ENCODE results near the gene NR2E3. TPM values are rescaled to one million over a fixed set of nuclear protein-coding genes. Genes with fewer than 3 reads are reported as not detected.

The NR2E3 gene
- total and polyA plus RNA-seq, 4 donors = 0.17 to 0.18 TPM; not detected in 2

DNA sequence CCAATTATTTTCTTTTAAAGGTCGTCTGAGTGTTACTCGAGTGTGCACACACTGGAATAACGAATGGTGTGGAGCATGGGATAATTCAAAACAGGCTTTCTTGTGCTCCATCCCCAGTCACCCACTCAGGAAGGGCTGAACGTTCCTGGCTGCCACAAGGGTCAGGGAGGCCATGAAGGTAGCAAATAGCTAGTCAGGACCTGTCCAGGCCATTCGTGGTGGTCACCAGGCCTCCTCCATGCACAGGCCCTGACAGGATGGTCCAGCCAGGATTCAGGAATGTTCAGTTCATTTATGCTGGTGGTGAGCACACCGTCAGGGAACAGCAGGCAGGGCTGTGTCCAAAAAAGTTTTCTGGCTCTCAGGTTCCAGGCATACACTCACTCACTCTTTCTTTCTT, 11.7 kb upstream of the NR2E3 start:
- H3K9ac ChIP-seq (ENCODE audit: low read depth in 1 of 2, low read length in 2 of 2) = no peak overlapping the region
- no peak overlapping the region for H3K27ac ChIP-seq (ENCODE audit: low read depth in 1 of 2, low read length in 2 of 2)
- H3K4me1 ChIP-seq (ENCODE audit: control insufficient read depth in 4 of 4, insufficient read depth in 4 of 4, low read length in 3 of 4) = no peaks in the 10 kb centered on the region
- DNase-seq (ENCODE audit: low spot score) = no peak
- no peaks in the 10 kb centered on the region for H3K27me3 ChIP-seq (ENCODE audit: control insufficient read depth in 4 of 4, insufficient read depth in 4 of 4, low read length in 3 of 4)
- no peaks in the 10 kb centered on the region for H3K9me3 ChIP-seq (ENCODE audit: control insufficient read depth in 4 of 4, low read length in 3 of 4)
- H3K36me3 ChIP-seq (ENCODE audit: control insufficient read depth in 4 of 4, insufficient read depth in 3 of 4, low read depth in 1 of 4, low read length in 3 of 4) = no peaks in the 10 kb centered on the region
- 76% methylated on average over 6 of the region's 6 CpGs for WGBS
- no peak overlapping the region for H3K4me3 ChIP-seq (ENCODE audit: low read depth in 1 of 3, low read length in 3 of 3)
- no peak for TF ChIP-seq TAF1 (conservative IDR thresholded peaks at IDR 0.05)
- no peak for TF ChIP-seq FOXA2 (IDR thresholded peaks at IDR 0.05)
- TF ChIP-seq, protein P1, sequence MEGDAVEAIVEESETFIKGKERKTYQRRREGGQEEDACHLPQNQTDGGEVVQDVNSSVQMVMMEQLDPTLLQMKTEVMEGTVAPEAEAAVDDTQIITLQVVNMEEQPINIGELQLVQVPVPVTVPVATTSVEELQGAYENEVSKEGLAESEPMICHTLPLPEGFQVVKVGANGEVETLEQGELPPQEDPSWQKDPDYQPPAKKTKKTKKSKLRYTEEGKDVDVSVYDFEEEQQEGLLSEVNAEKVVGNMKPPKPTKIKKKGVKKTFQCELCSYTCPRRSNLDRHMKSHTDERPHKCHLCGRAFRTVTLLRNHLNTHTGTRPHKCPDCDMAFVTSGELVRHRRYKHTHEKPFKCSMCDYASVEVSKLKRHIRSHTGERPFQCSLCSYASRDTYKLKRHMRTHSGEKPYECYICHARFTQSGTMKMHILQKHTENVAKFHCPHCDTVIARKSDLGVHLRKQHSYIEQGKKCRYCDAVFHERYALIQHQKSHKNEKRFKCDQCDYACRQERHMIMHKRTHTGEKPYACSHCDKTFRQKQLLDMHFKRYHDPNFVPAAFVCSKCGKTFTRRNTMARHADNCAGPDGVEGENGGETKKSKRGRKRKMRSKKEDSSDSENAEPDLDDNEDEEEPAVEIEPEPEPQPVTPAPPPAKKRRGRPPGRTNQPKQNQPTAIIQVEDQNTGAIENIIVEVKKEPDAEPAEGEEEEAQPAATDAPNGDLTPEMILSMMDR (IDR thresholded peaks at IDR 0.05; ENCODE audit: low read depth, low read length, missing input control) = no peak
- TF ChIP-seq, protein P2, sequence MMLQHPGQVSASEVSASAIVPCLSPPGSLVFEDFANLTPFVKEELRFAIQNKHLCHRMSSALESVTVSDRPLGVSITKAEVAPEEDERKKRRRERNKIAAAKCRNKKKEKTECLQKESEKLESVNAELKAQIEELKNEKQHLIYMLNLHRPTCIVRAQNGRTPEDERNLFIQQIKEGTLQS (IDR thresholded peaks at IDR 0.05) = no peak

DNA sequence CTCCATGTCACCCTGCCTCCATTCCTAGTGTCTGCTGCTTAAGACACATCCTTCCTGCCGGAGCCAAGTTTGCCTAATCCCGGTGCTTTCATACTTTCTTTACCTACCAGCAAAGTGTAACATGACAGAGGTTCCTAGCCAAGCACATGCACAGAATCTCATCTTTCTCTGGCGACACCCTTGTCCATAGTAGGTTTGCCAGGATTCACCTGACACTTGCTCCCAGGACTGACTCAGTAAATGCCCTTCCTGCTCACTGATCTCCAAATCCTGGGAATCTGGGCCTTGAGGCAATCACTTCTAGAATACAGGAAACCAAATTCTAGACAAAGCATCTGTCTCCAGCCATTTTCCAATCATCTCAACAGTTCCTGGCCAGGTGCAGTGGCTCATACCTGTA, 10.2 kb upstream of the NR2E3 start:
- Histone ChIP-seq H3K27ac (ENCODE audit: low read depth in 1 of 2, low read length in 2 of 2) (no peak overlapping the region), H3K36me3 (ENCODE audit: control insufficient read depth in 4 of 4, insufficient read depth in 3 of 4, low read depth in 1 of 4, low read length in 3 of 4) (no peaks in the 10 kb centered on the region), H3K9me3 (ENCODE audit: control insufficient read depth in 4 of 4, low read length in 3 of 4) (no peaks in the 10 kb centered on the region), H3K9ac (ENCODE audit: low read depth in 1 of 2, low read length in 2 of 2) (no peak overlapping the region), H3K4me1 (ENCODE audit: control insufficient read depth in 4 of 4, insufficient read depth in 4 of 4, low read length in 3 of 4) (no peaks in the 10 kb centered on the region), H3K27me3 (ENCODE audit: control insufficient read depth in 4 of 4, insufficient read depth in 4 of 4, low read length in 3 of 4) (no peaks in the 10 kb centered on the region), H3K4me3 (ENCODE audit: low read depth in 1 of 3, low read length in 3 of 3) (no peak overlapping the region)
- 92% methylated on average over 3 of the region's 3 CpGs for WGBS
- TF ChIP-seq, protein P3, sequence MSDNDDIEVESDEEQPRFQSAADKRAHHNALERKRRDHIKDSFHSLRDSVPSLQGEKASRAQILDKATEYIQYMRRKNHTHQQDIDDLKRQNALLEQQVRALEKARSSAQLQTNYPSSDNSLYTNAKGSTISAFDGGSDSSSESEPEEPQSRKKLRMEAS (IDR thresholded peaks at IDR 0.05) = no peak
- TF ChIP-seq EGR1 (IDR thresholded peaks at IDR 0.05; ENCODE audit: low read depth in 2 of 2) (no peak), RAD21 (IDR thresholded peaks at IDR 0.05) (no peak), HNF4A (conservative IDR thresholded peaks at IDR 0.05) (no peak), FOXA2 (IDR thresholded peaks at IDR 0.05) (no peak), RXRA (IDR thresholded peaks at IDR 0.05) (no peak)
- TF ChIP-seq, protein P2 (IDR thresholded peaks at IDR 0.05) = no peak
- TF ChIP-seq, protein P4, sequence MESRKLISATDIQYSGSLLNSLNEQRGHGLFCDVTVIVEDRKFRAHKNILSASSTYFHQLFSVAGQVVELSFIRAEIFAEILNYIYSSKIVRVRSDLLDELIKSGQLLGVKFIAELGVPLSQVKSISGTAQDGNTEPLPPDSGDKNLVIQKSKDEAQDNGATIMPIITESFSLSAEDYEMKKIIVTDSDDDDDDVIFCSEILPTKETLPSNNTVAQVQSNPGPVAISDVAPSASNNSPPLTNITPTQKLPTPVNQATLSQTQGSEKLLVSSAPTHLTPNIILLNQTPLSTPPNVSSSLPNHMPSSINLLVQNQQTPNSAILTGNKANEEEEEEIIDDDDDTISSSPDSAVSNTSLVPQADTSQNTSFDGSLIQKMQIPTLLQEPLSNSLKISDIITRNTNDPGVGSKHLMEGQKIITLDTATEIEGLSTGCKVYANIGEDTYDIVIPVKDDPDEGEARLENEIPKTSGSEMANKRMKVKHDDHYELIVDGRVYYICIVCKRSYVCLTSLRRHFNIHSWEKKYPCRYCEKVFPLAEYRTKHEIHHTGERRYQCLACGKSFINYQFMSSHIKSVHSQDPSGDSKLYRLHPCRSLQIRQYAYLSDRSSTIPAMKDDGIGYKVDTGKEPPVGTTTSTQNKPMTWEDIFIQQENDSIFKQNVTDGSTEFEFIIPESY (IDR thresholded peaks at IDR 0.05) = no peak
- no peak for DNase-seq (ENCODE audit: low spot score)

DNA sequence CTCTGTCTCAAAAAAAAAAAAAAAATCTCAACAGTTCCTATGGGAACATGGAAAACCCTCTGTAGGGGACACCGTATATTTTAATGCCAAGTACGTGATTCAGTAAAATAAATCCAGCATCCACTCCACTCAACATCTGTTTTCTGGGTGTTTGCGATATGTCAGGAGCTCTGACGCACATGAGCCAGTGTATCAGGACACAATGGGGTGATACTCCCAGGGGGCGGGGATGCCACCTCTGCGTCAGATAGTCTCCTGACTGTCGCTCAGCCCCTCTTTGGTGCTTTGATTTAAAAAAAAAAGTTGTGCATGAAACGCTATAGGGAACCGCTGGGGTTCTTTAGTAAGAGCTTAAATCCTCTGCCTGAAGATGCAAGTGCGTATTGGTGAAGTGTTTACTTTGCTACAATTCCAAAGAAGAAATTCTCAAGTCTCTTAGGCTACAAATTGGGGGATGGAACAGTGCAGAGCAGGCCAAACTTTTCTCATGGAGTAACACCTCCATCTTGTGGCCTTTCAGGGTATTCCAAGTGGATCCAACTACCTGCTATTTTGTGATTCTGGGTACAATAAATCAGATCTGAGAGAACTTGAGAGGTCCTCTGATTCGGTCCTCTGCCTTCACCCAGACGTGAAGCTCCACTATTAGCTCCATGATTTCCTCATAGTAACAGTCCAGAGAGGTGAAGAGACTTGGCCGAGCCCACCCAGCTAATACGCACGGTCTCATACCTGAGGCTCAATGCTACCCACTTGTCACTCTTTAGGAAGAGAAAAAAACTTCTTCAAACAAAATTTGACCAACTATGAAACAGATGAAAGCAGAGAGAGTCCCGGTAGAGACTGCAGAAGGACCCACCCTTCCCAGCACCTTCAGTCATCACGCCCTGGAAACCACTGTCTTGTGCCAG, 9.3 kb upstream of the NR2E3 start:
- Histone ChIP-seq H3K27me3 (ENCODE audit: control insufficient read depth in 4 of 4, insufficient read depth in 4 of 4, low read length in 3 of 4) (no peaks in the 10 kb centered on the region), H3K4me3 (ENCODE audit: low read depth in 1 of 3, low read length in 3 of 3) (no peak overlapping the region), H3K9me3 (ENCODE audit: control insufficient read depth in 4 of 4, low read length in 3 of 4) (no peaks in the 10 kb centered on the region), H3K36me3 (ENCODE audit: control insufficient read depth in 4 of 4, insufficient read depth in 3 of 4, low read depth in 1 of 4, low read length in 3 of 4) (no peaks in the 10 kb centered on the region), H3K27ac (ENCODE audit: low read depth in 1 of 2, low read length in 2 of 2) (no peak overlapping the region), H3K9ac (ENCODE audit: low read depth in 1 of 2, low read length in 2 of 2) (no peak overlapping the region), H3K4me1 (ENCODE audit: control insufficient read depth in 4 of 4, insufficient read depth in 4 of 4, low read length in 3 of 4) (no peaks in the 10 kb centered on the region)
- DNase-seq (ENCODE audit: low spot score) = no peak
- TF ChIP-seq HNF4A (conservative IDR thresholded peaks at IDR 0.05) (no peak), RAD21 (IDR thresholded peaks at IDR 0.05) (peak; percentile 96)
- TF ChIP-seq, protein P1 (IDR thresholded peaks at IDR 0.05; ENCODE audit: low read depth, low read length, missing input control) = peak; percentile 97
- WGBS = 62% methylated on average over 17 of the region's 17 CpGs
